ENCODE results near the gene CAMTA1. TPM values are rescaled to one million over a fixed set of nuclear protein-coding genes. Genes with fewer than 3 reads are reported as not detected.
"Not testable (repeated sequence)": the region's sequence is repeated elsewhere in the genome, so short reads cannot be mapped to it uniquely, and the experiment has no call there.

CAMTA1 gene
- total RNA-seq, 1 donor from 2014 or later: 51.8 TPM

GRCh38 chr1:7375781-7376660, 590.8 kb downstream of the CAMTA1 start:
- DNase-seq (ENCODE audit: low spot score): peak; percentile 26

GRCh38 chr1:7376676-7377075, 591.4 kb downstream of the CAMTA1 start:
- no peak for DNase-seq (ENCODE audit: low spot score)

GRCh38 chr1:7378346-7379130, 593.3 kb downstream of the CAMTA1 start:
- peak; percentile 47 for DNase-seq (ENCODE audit: low spot score)

- peak; percentile 84 for DNase-seq (ENCODE audit: low spot score)
Measured at GRCh38 chr1:7379441-7379971, 594.3 kb downstream of the CAMTA1 start.

GRCh38 chr1:7380068-7380467, 594.8 kb downstream of the CAMTA1 start:
- DNase-seq (ENCODE audit: low spot score): peak; percentile 74

GRCh38 chr1:7380712-7381111, 595.5 kb downstream of the CAMTA1 start:
- DNase-seq (ENCODE audit: low spot score): peak; percentile 62

- DNase-seq (ENCODE audit: low spot score): not testable (repeated sequence)
Measured at GRCh38 chr1:7381729-7382128, 596.5 kb downstream of the CAMTA1 start.

GRCh38 chr1:7382971-7383370, 597.7 kb downstream of the CAMTA1 start:
- DNase-seq (ENCODE audit: low spot score): no peak

- DNase-seq (ENCODE audit: low spot score): peak; percentile 62
Measured at GRCh38 chr1:7383671-7384520, 598.6 kb downstream of the CAMTA1 start.

GRCh38 chr1:7384679-7385078, 599.4 kb downstream of the CAMTA1 start:
- peak; percentile 69 for DNase-seq (ENCODE audit: low spot score)

GRCh38 chr1:7385471-7386225, 600.4 kb downstream of the CAMTA1 start:
- peak; percentile 73 for DNase-seq (ENCODE audit: low spot score)

- DNase-seq (ENCODE audit: low spot score): peak; percentile 72
Measured at GRCh38 chr1:7386226-7387052, 601.2 kb downstream of the CAMTA1 start.

GRCh38 chr1:7387053-7387927, 602.0 kb downstream of the CAMTA1 start:
- DNase-seq (ENCODE audit: low spot score): peak; percentile 30

GRCh38 chr1:7388141-7388487, 602.9 kb downstream of the CAMTA1 start:
- peak; percentile 77 for DNase-seq (ENCODE audit: low spot score)

GRCh38 chr1:7388488-7389185, 603.4 kb downstream of the CAMTA1 start:
- peak; percentile 87 for DNase-seq (ENCODE audit: low spot score)

GRCh38 chr1:7389201-7389905, 604.1 kb downstream of the CAMTA1 start:
- DNase-seq (ENCODE audit: low spot score): peak; percentile 67

Data from mesenteric fat pad (tissue), 1 donor.